ENCODE measurements around the gene ZNF205.
A peak's percentile ranks its signal among the peaks of the same experiment; 100 is the strongest.
"Not testable (repeated sequence)": the region's sequence is repeated elsewhere in the genome, so short reads cannot be mapped to it uniquely, and the experiment has no call there.

The ZNF205 gene

GRCh38 chr16:3164121-3164991 lies 52.0 kb downstream of the ZNF205 start:
- H3K4me1 Mint-ChIP-seq (ENCODE audit: low read depth): peaks cover 21% of the 10 kb centered on the region

DNA sequence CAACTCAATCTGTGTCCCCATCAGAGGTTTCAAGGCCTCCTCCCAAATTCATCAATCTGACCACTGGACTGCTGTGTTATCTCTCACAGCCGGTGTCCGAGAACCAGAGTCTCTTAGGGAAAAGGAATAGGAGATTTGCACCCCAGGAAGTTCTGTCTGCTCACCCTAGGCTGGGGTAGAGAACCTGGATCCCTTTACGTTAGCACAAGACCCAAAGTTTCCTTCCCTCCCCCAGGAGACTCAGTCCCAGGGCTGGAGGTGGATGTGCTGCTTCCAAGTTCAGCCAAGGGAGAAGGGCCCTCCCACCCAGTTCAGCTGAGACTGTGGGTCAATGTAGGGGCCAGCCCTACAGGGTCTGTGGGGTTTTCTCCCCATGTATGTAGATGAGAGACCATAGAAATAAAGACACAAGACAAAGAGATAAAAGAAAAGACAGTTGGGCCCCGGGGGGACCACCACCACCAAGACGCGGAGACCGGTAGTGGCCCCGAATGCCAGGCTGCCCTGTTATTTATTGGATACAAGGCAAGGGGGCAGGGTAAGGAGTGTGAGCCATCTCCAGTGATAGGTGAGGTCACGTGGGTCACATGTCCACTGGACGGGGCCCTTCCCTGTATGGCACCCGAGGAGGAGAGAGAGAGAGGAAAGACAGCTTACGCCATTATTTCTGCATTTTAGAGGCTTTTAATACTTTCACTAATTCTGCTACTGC lies 52.9 kb downstream of the ZNF205 start:
- Mint-ChIP-seq H3K4me3 (peak overlapping the region; percentile 48), H3K27ac (peak overlapping the region; percentile 73), H3K4me1 (ENCODE audit: low read depth) (peaks cover 16% of the 10 kb centered on the region), H3K9me3 (no peaks in the 10 kb centered on the region), H3K27me3 (ENCODE audit: low read depth) (peaks cover 31% of the 10 kb centered on the region), H3K36me3 (ENCODE audit: low read depth) (no peaks in the 10 kb centered on the region)
- DNase-seq (ENCODE audit: low spot score): no peak

More at GRCh38 chr16:3164121-3164991, 52.0 kb downstream of the ZNF205 start:
- no peaks in the 10 kb centered on the region for H3K9me3 Mint-ChIP-seq
- no peak overlapping the region for H3K4me3 Mint-ChIP-seq
- no peak overlapping the region for H3K27ac Mint-ChIP-seq
- no peak for DNase-seq (ENCODE audit: low spot score)
- peaks cover 23% of the 10 kb centered on the region for H3K27me3 Mint-ChIP-seq (ENCODE audit: low read depth)
- H3K36me3 Mint-ChIP-seq (ENCODE audit: low read depth): no peaks in the 10 kb centered on the region

DNA sequence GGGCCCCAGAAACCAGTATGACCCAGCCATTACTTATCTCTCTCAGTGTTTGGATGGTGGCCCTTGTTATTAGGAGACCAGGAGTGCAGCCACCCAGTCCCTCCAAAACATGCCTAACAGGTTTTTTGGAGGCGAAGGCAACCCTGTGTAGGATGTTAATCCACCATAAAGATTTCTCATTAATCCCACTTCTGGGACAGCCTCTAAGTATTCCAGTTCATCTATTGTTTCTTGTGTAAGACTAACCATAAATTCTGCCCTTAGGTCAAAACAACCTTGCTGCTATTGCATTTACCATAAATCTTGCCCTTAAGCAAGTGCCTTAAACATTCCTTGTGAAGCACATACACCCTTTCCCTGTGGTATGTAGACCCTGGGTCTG lies 54.1 kb downstream of the ZNF205 start:
- H3K9me3 Mint-ChIP-seq: no peaks in the 10 kb centered on the region
- peaks cover 1% of the 10 kb centered on the region for H3K36me3 Mint-ChIP-seq (ENCODE audit: low read depth)
- H3K4me3 Mint-ChIP-seq: no peak overlapping the region
- no peak for DNase-seq (ENCODE audit: low spot score)
- no peak overlapping the region for H3K27ac Mint-ChIP-seq
- peaks cover 23% of the 10 kb centered on the region for H3K4me1 Mint-ChIP-seq (ENCODE audit: low read depth)
- H3K27me3 Mint-ChIP-seq (ENCODE audit: low read depth): peaks cover 43% of the 10 kb centered on the region

GRCh38 chr16:3168729-3169128 lies 56.3 kb downstream of the ZNF205 start:
- H3K27ac Mint-ChIP-seq; H3K36me3 Mint-ChIP-seq (ENCODE audit: low read depth); H3K4me3 Mint-ChIP-seq; DNase-seq (ENCODE audit: low spot score); H3K9me3 Mint-ChIP-seq: not testable (repeated sequence)
- peaks cover 30% of the 10 kb centered on the region for H3K4me1 Mint-ChIP-seq (ENCODE audit: low read depth)
- H3K27me3 Mint-ChIP-seq (ENCODE audit: low read depth): peaks cover 52% of the 10 kb centered on the region

Data from T-helper 2 cell treated with Interferon-gamma antibody and Interleukin-4, amounts not matched to agents 5 μg/mL and 100 μg/mL, for 36 hours (primary cell).